GM12874 (cell line): ENCODE measurements around the gene ZNF496.

Experiments used
- CTCF ChIP-seq: IDR thresholded peaks from 2 replicates; pipeline ENCODE4 v1.5.1; 2011; ENCODE audit warnings: low read depth, mild to moderate bottlenecking, control low read depth, low read length, moderate library complexity; ENCODE audit not compliant: insufficient read depth

Gene ZNF496

GRCh38 chr1:247298701-247299100 lies 33.0 kb downstream of the ZNF496 start:
- TF ChIP-seq CTCF = no peak

- TF ChIP-seq CTCF = no peak
These were observed 33.6 kb downstream of the ZNF496 start for GRCh38 chr1:247298124-247298481.

GRCh38 chr1:247297263-247298123 lies 34.2 kb downstream of the ZNF496 start:
- TF ChIP-seq CTCF = no peak

GRCh38 chr1:247296599-247297180 lies 35.0 kb downstream of the ZNF496 start:
- no peak for TF ChIP-seq CTCF

GRCh38 chr1:247295746-247296145 lies 35.9 kb downstream of the ZNF496 start:
- TF ChIP-seq CTCF = no peak

GRCh38 chr1:247295274-247295684 lies 36.4 kb downstream of the ZNF496 start:
- no peak for TF ChIP-seq CTCF

GRCh38 chr1:247294282-247294681 lies 37.4 kb downstream of the ZNF496 start:
- TF ChIP-seq CTCF = no peak
